MCF 10A (cell line): ENCODE measurements around the gene IGFLR1. TPM values are rescaled to one million over a fixed set of nuclear protein-coding genes. Genes with fewer than 3 reads are reported as not detected.

Experiments
- BruUV-seq: library from RNA; stranded (reverse); fragments of 400-500 nt; replicated peaks from 2 replicates; lab custom pipeline; 2021; lab: Mats Ljungman, UMichigan
- CTCF ChIA-PET: fragments of 300-600 bp; sonication (Branson Sonifier 250); formaldehyde crosslinking; extraction: SDS; loops from one replicate; lab custom pipeline; 2021; ENCODE audit warnings: antibody characterized with exemption, inconsistent platforms; lab: Yijun Ruan, JAX
- POLR2A ChIA-PET: fragments of 300-600, 350-650 bp; sonication (Branson Sonifier 250); formaldehyde crosslinking; extraction: SDS; loops from one replicate; lab custom pipeline; 2020; ENCODE audit warnings: antibody characterized with exemption, inconsistent platforms; lab: Yijun Ruan, JAX
- DNase-seq: peaks from one replicate; pipeline ENCODE4 v3.0.0-alpha.2; 2018; ENCODE audit not compliant: unreplicated experiment
- H3K27ac Mint-ChIP-seq: one replicate; pipeline ENCODE4 v1.8.0; 2022; ENCODE audit warnings: mild to moderate bottlenecking, low read depth, mixed read lengths; ENCODE audit not compliant: unreplicated experiment
- H3K27me3 Mint-ChIP-seq: one replicate; pipeline ENCODE4 v1.8.0; 2022; ENCODE audit warnings: mixed read lengths; ENCODE audit not compliant: insufficient read depth, unreplicated experiment
- H3K36me3 Mint-ChIP-seq: one replicate; pipeline ENCODE4 v1.8.0; 2022; ENCODE audit warnings: mild to moderate bottlenecking, moderate library complexity, mixed read lengths; ENCODE audit not compliant: insufficient read depth, unreplicated experiment
- H3K4me1 Mint-ChIP-seq: one replicate; pipeline ENCODE4 v1.8.0; 2022; ENCODE audit warnings: mixed read lengths; ENCODE audit not compliant: insufficient read depth, unreplicated experiment
- H3K4me3 Mint-ChIP-seq: one replicate; pipeline ENCODE4 v1.8.0; 2022; ENCODE audit warnings: mild to moderate bottlenecking, moderate library complexity, mixed read lengths; ENCODE audit not compliant: unreplicated experiment
- H3K9me3 Mint-ChIP-seq: one replicate; pipeline ENCODE4 v1.8.0; 2022; ENCODE audit warnings: mixed read lengths; ENCODE audit not compliant: unreplicated experiment
- CTCF ChIP-seq: fragments of 200-600 bp; IDR thresholded peaks from one replicate; pipeline ENCODE4 v1.8.0; 2022; ENCODE audit warnings: antibody characterized with exemption, mild to moderate bottlenecking; ENCODE audit not compliant: unreplicated experiment
- intact Hi-C: fragments of 100-400 bp; cut with micrococcal nuclease; formaldehyde crosslinking; loops from 2 replicates; pipeline ENCODE4 v1.14.1; 2022
- total RNA-seq: library from RNA; stranded (reverse); gene quantifications from 2 replicates; pipeline ENCODE4 v1.2.3, GENCODE V29; 2022

The IGFLR1 gene
- total RNA-seq, 1 experiment from 2014 or later: 4.2 TPM

- ChIA-PET CTCF (no interaction called here), POLR2A (interaction anchor here (0.7 kb wide), 1 partner anchor 17 kb away, joined by 3 read pairs; no protein-coding TSS in a partner anchor)
- DNase-seq: no peak
- Mint-ChIP-seq H3K4me1 (peaks cover 11% of the 10 kb centered on the region), H3K27me3 (no peaks in the 10 kb centered on the region), H3K9me3 (no peaks in the 10 kb centered on the region), H3K27ac (no peak overlapping the region), H3K4me3 (no peak overlapping the region), H3K36me3 (peaks cover 75% of the 10 kb centered on the region)
- BruUV-seq: no TSS peak
- intact Hi-C loops: no loop called here
- no peak for TF ChIP-seq CTCF
Observed at GRCh38 chr19:35722897-35723296, 19.4 kb downstream of the IGFLR1 start.

- CTCF ChIA-PET: no interaction called here
- POLR2A ChIA-PET: no interaction called here
- Mint-ChIP-seq H3K27me3 (no peaks in the 10 kb centered on the region), H3K36me3 (peaks cover 71% of the 10 kb centered on the region), H3K4me3 (no peak overlapping the region), H3K4me1 (peaks cover 11% of the 10 kb centered on the region), H3K9me3 (no peaks in the 10 kb centered on the region), H3K27ac (no peak overlapping the region)
- DNase-seq: no peak
- intact Hi-C loops: no loop called here
- TF ChIP-seq CTCF: no peak
- no TSS peak for BruUV-seq
Observed at GRCh38 chr19:35722461-35722860, 19.8 kb downstream of the IGFLR1 start.

GRCh38 chr19:35721374-35721773 lies 20.9 kb downstream of the IGFLR1 start:
- H3K27ac Mint-ChIP-seq: no peak overlapping the region
- no peaks in the 10 kb centered on the region for H3K9me3 Mint-ChIP-seq
- BruUV-seq: no TSS peak
- DNase-seq: no peak
- H3K4me3 Mint-ChIP-seq: no peak overlapping the region
- CTCF ChIA-PET: interaction anchor here (0.7 kb wide), 1 partner anchor 174 kb away, joined by 3 read pairs; no protein-coding TSS in a partner anchor
- intact Hi-C loops: no loop called here
- no peaks in the 10 kb centered on the region for H3K27me3 Mint-ChIP-seq
- peaks cover 15% of the 10 kb centered on the region for H3K4me1 Mint-ChIP-seq
- POLR2A ChIA-PET: no interaction called here
- TF ChIP-seq CTCF: no peak
- H3K36me3 Mint-ChIP-seq: peaks cover 60% of the 10 kb centered on the region

GRCh38 chr19:35720648-35721047 lies 21.6 kb downstream of the IGFLR1 start:
- no TSS peak for BruUV-seq
- no peak overlapping the region for H3K27ac Mint-ChIP-seq
- H3K4me3 Mint-ChIP-seq: no peak overlapping the region
- no peak for DNase-seq
- H3K27me3 Mint-ChIP-seq: no peaks in the 10 kb centered on the region
- intact Hi-C loops: no loop called here
- H3K36me3 Mint-ChIP-seq: peaks cover 53% of the 10 kb centered on the region
- H3K4me1 Mint-ChIP-seq: peaks cover 20% of the 10 kb centered on the region
- no peak for TF ChIP-seq CTCF
- POLR2A ChIA-PET: interaction anchor here (1.0 kb wide), 1 partner anchor 20 kb away, joined by 5 read pairs; no protein-coding TSS in a partner anchor
- CTCF ChIA-PET: interaction anchor here (1.3 kb wide), 1 partner anchor 17 kb away, joined by 4 read pairs; no protein-coding TSS in a partner anchor
- H3K9me3 Mint-ChIP-seq: no peaks in the 10 kb centered on the region
